Adrenal gland (tissue), 12 donors: ENCODE measurements around the gene UBC. TPM values are rescaled to one million over a fixed set of nuclear protein-coding genes. Genes with fewer than 3 reads are reported as not detected.
A peak's percentile ranks its signal among the peaks of the same experiment; 100 is the strongest.

Source experiments
- DNase-seq, 7 donors: peaks; one replicate each; pipeline ENCODE4 v3.0.0-alpha.2; 2019 to 2020
- H3K27ac ChIP-seq, 5 donors: fragments of 200-600 bp; sonication (generic) in 4 of 5; 1 replicate in 3 of 5; 2 replicates in 2 of 5; pipeline versions ENCODE4 v1.5.1 to v1.8.0; 2016 to 2020; ENCODE audit warnings: mild to moderate bottlenecking in 1 of 5
- H3K27me3 ChIP-seq: fragments of 200-600 bp; 2 replicates; pipeline ENCODE4 v1.8.0; 2021
- H3K36me3 ChIP-seq, 2 donors: fragments of 200-600 bp; replicated peaks in 1 of 2; 1 replicate in 1 of 2; 2 replicates in 1 of 2; pipeline versions ENCODE4 v1.5.1 to v1.8.0; 2018 to 2022
- H3K4me1 ChIP-seq, 2 donors: fragments of 200-600 bp; replicated peaks in 1 of 2; 1 replicate in 1 of 2; 2 replicates in 1 of 2; pipeline versions ENCODE4 v1.5.1 to v1.8.0; 2018 to 2021
- H3K4me3 ChIP-seq, 4 donors: fragments of 200-600 bp; sonication (generic) in 3 of 4; one replicate each; pipeline ENCODE4 v1.5.1; 2016 to 2018
- H3K9me3 ChIP-seq, 3 donors: fragments of 200-600 bp; sonication (generic) in 1 of 3; replicated peaks in 1 of 3; 1 replicate in 2 of 3; 2 replicates in 1 of 3; pipeline versions ENCODE4 v1.5.1 to v1.8.0; 2016 to 2021
- CTCF ChIP-seq, 6 experiments: fragments of 450-650 bp in 4 of 6; fragments of 200-600 bp in 2 of 6; sonication (generic) in 1 of 6; IDR thresholded peaks; 1 replicate in 5 of 6; 2 replicates in 1 of 6; pipeline versions ENCODE4 v1.5.1 to v1.8.0; 2016 to 2021; ENCODE audit warnings: antibody characterized with exemption in 6 of 6, mild to moderate bottlenecking in 2 of 6, moderate library complexity in 1 of 6
- POLR2A ChIP-seq, 2 donors: fragments of 450-650 bp; IDR thresholded peaks; one replicate each; pipeline ENCODE4 v1.6.1; 2017; ENCODE audit warnings: antibody characterized with exemption in 2 of 2, mild to moderate bottlenecking in 2 of 2, moderate library complexity in 1 of 2
- WGBS, 4 donors: extraction: QIAGEN DNeasy Blood & Tissue Kit in 2 of 4; methylation state at CpG; one replicate each; pipeline versions ENCODE4 v1.1.5 to v1.1.7; 2013 to 2017; 5-methylcytosine and 5-hydroxymethylcytosine counted together
- intact Hi-C, 2 donors: fragments of 100-400 bp; cut with DNase I; formaldehyde crosslinking; loops; one replicate each; pipeline versions ENCODE4 v1.14.1 to v1.15.0; 2022 to 2023
- polyA plus RNA-seq, 3 donors: library from polyadenylated mRNA; stranded (reverse); fragments of 200-250 nt in 2 of 3; fragments of 350-450 nt in 1 of 3; fragmentation: Illumina TruSeq in 1 of 3; extraction: RNeasy Lipid Tissue Mini Kit (QIAGEN cat#74804) in 1 of 3; gene quantifications; one replicate each; pipeline ENCODE4 v1.2.3, GENCODE V29; 2013 to 2014
- total RNA-seq, 9 donors: library from RNA; depleted of rRNA in 4 of 9; stranded (reverse); fragments of >200 nt in 4 of 9; fragments of 120-200 nt in 1 of 9; fragmentation: NEBNext Ultra II Directional in 1 of 9; extraction: Animal tissue kit (Norgen Biotek cat#: 25700) in 1 of 9; gene quantifications; one replicate each; pipeline versions ENCODE4 v1.1.0 to v1.2.4, GENCODE V29; 2013 to 2023
- donor health status: healthy with polysubstance abuse.
- donor health status: Bipolar disorder and iron deficiency.
- donor health status: DM: yes; HTN: yes; CAD: no.
- donor health status: DM: no; HTN: no; CAD: no.
- donor health status: DM: no; HTN: no; CAD: no.
- donor health status: DM: yes; HTN: yes; CAD: no.

The UBC gene
- total and polyA plus RNA-seq, 12 donors = 797 to 1,869 (median 1,116) TPM

GRCh38 chr12:124925117-124925516 lies 10.7 kb upstream of the UBC start:
- no peak for TF ChIP-seq CTCF (IDR thresholded peaks at IDR 0.05)
- no peak for TF ChIP-seq POLR2A (IDR thresholded peaks at IDR 0.05)
- intact Hi-C loops = no loop called here
- Histone ChIP-seq H3K27me3 (no peaks in the 10 kb centered on the region), H3K36me3 (no peaks in the 10 kb centered on the region), H3K27ac (no peak overlapping the region), H3K9me3 (no peaks in the 10 kb centered on the region), H3K4me1 (peaks cover 10 to 20% of the 10 kb centered on the region in 2 donors), H3K4me3 (no peak overlapping the region)
- WGBS, 4 donors = 80 to 90% (median 84%) methylated on average over 7 to 10 of the region's 10 CpGs
- DNase-seq = peak in 2 of 7 donors; percentile 15 to 30

GRCh38 chr12:124923905-124924734 lies 9.7 kb upstream of the UBC start:
- Histone ChIP-seq H3K4me1 (peaks cover 10 to 27% of the 10 kb centered on the region in 2 donors), H3K27me3 (no peaks in the 10 kb centered on the region), H3K9me3 (no peaks in the 10 kb centered on the region), H3K36me3 (no peaks in the 10 kb centered on the region), H3K4me3 (no peak overlapping the region), H3K27ac (peak overlapping the region in 3 of 5 donors; percentile 48 to 59 (median 59))
- 48 to 70% (median 62%) methylated on average over 10 to 12 of the region's 12 CpGs for WGBS, 4 donors
- TF ChIP-seq CTCF (IDR thresholded peaks at IDR 0.05) (no peak), POLR2A (IDR thresholded peaks at IDR 0.05) (peak in 1 of 2 donors; percentile 27)
- intact Hi-C loops = no loop called here
- DNase-seq = peak in 4 of 7 donors; percentile 41 to 59 (median 54)

DNA sequence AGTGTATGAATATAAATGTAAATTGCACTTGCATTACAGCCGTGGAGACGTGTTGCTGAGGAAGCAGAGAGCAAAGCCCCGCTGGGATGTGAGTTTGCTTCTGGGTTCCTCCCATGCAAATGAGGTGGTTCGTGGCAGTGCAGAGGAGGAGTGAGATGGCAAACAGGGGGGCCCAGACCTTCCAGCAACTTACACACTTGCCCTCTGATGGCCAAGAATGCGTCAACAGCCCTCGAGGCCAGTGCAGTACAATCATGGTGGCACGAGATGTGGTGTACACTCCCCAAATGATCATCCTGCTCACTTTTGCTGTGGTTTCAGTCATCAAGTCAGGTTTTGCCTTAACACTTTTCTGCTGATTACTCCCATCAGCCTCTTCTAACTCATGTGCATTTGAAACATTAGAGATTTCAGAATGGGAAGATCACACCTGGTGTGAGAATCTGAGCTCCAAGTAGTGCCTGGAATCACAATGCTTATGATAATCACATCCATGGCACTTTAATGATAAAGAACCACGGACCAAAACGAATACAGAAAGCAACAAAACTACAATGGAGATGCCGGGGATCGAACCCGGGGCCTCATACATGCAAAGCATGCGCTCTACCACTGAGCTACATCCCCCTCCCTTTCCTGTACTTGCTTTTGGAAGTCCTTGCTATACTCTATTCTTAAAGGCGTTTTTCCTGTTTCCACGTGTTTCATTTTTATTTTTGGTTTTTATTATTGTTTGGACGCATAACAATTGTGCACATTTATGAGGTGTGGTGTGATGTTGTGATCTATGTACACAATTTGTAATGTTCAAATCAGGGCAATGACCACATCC lies 7.0 kb upstream of the UBC start:
- Histone ChIP-seq H3K27me3 (no peaks in the 10 kb centered on the region), H3K36me3 (no peaks in the 10 kb centered on the region), H3K4me3 (peak overlapping the region in 1 of 4 donors; percentile 36), H3K4me1 (peaks cover 23 to 47% of the 10 kb centered on the region in 2 donors), H3K9me3 (no peaks in the 10 kb centered on the region), H3K27ac (peak overlapping the region in 4 of 5 donors; percentile 15 to 100 (median 100))
- DNase-seq = peak; percentile 52 to 87 (median 64)
- TF ChIP-seq POLR2A (IDR thresholded peaks at IDR 0.05) = no peak
- TF ChIP-seq CTCF (IDR thresholded peaks at IDR 0.05) = no peak
- 13 to 28% (median 24%) methylated on average over 11 to 16 of the region's 16 CpGs for WGBS, 4 donors
- intact Hi-C loops = no loop called here

DNA sequence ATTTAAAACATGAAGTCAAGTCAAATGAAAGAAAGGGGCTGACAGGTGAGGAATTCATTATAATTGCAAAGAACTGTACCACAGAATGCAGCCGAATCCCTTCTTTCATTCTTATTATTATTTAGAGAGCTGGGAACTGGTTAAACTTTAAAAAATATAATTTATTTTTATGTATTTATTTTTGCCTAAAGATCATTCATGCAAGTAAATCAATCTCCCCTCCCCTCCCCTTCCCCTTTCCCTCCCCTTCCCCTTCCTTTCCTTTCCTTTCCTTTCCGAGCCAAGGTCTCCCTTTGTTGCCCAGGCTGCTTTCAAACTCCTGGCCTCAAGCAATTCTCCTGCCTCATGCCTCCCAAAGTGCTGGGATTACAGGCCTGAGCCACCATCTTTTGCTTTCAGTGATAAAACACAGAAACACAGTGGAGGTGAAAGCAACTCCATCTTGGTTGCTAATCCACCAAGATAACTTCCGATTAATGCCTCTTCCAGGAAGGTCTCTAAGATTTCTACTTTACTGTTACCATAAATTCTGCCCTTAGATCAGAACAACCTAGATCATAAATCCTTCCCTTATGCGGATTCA lies 6.0 kb upstream of the UBC start:
- peak in 1 of 7 donors; percentile 9 for DNase-seq
- H3K27ac ChIP-seq = peak overlapping the region; percentile 18 to 100 (median 99)
- intact Hi-C loops = no loop called here
- H3K4me3 ChIP-seq = no peak overlapping the region
- H3K36me3 ChIP-seq = no peaks in the 10 kb centered on the region
- H3K27me3 ChIP-seq = no peaks in the 10 kb centered on the region
- 70 to 79% (median 74%) methylated on average over 4 of the region's 4 CpGs for WGBS, 4 donors
- H3K4me1 ChIP-seq = peaks cover 33 to 57% of the 10 kb centered on the region in 2 donors
- no peak for TF ChIP-seq CTCF (IDR thresholded peaks at IDR 0.05)
- no peak for TF ChIP-seq POLR2A (IDR thresholded peaks at IDR 0.05)
- H3K9me3 ChIP-seq = no peaks in the 10 kb centered on the region
